GM18519 (cell line): ENCODE results near the gene FGF3.
"Not testable (repeated sequence)": the region's sequence is repeated elsewhere in the genome, so short reads cannot be mapped to it uniquely, and the experiment has no call there.

Experiments used
- ATAC-seq: cut with Tn5 transposase; IDR thresholded peaks from one replicate; pipeline ENCODE4 v1.9.1; 2021; ENCODE audit warnings: mild to moderate bottlenecking, moderate library complexity; ENCODE audit not compliant: unreplicated experiment, low FRiP score

FGF3 gene

GRCh38 chr11:69774354-69775162 lies 44.7 kb downstream of the FGF3 start:
- no peak for ATAC-seq

GRCh38 chr11:69773626-69774353 lies 45.4 kb downstream of the FGF3 start:
- ATAC-seq: no peak

- no peak for ATAC-seq
These were observed 47.8 kb downstream of the FGF3 start for GRCh38 chr11:69771466-69771865.

- no peak for ATAC-seq
These were observed 48.7 kb downstream of the FGF3 start for GRCh38 chr11:69770540-69770939.

GRCh38 chr11:69765498-69765995 lies 53.7 kb downstream of the FGF3 start:
- ATAC-seq: no peak

- ATAC-seq: not testable (repeated sequence)
These were observed 54.3 kb downstream of the FGF3 start for GRCh38 chr11:69764918-69765317.

GRCh38 chr11:69760319-69760718 lies 58.9 kb downstream of the FGF3 start:
- ATAC-seq: no peak
